DND-41 (cell line): ENCODE data around the gene TOR1A.
A peak's percentile ranks its signal among the peaks of the same experiment; 100 is the strongest.
"Not testable (repeated sequence)": the region's sequence is repeated elsewhere in the genome, so short reads cannot be mapped to it uniquely, and the experiment has no call there.

ENCODE experiments used
- ATAC-seq: fragments of 200-7000 bp; cut with Tn5 transposase; 3 replicates; pipeline ENCODE4 v1.9.1; 2021; ENCODE audit warnings: low read depth; ENCODE audit not compliant: insufficient read depth
- DNase-seq: peaks from one replicate; pipeline ENCODE4 v3.0.0-alpha.2; 2020
- H2AFZ ChIP-seq: 2 replicates; pipeline ENCODE4 v1.6.0; 2012; ENCODE audit warnings: low read depth, low read length
- H3K27ac ChIP-seq: 2 replicates; pipeline ENCODE4 v1.5.1; 2012; ENCODE audit warnings: low read length, inconsistent platforms
- H3K27me3 ChIP-seq: fragments of 200-600 bp; sonication (generic); 2 replicates; pipeline ENCODE4 v1.6.0; 2012; ENCODE audit warnings: low read length, mild to moderate bottlenecking, inconsistent platforms; ENCODE audit not compliant: insufficient read depth, poor library complexity
- H3K36me3 ChIP-seq: 2 replicates; pipeline ENCODE4 v1.5.1; 2012; ENCODE audit warnings: low read length, inconsistent platforms; ENCODE audit not compliant: insufficient read depth
- H3K4me1 ChIP-seq: 2 replicates; pipeline ENCODE4 v1.5.1; 2012; ENCODE audit warnings: mild to moderate bottlenecking, low read length; ENCODE audit not compliant: insufficient read depth
- H3K4me2 ChIP-seq: 2 replicates; pipeline ENCODE4 v1.6.0; 2012; ENCODE audit warnings: mild to moderate bottlenecking, moderate library complexity, low read length, inconsistent platforms; ENCODE audit not compliant: insufficient read depth
- H3K4me3 ChIP-seq, 2 experiments: fragments of 200-600 bp in 1 of 2; shearing (Covaris generic) in 1 of 2; 2 replicates each; pipeline ENCODE4 v1.5.1; 2012 to 2016; ENCODE audit warnings: inconsistent platforms in 2 of 2, low read length in 2 of 2, mild to moderate bottlenecking in 2 of 2, low read depth in 1 of 2, moderate library complexity in 1 of 2
- H3K79me2 ChIP-seq: 2 replicates; pipeline ENCODE4 v1.6.0; 2012; ENCODE audit warnings: low read length, inconsistent platforms; ENCODE audit not compliant: insufficient read depth
- H3K9ac ChIP-seq: 2 replicates; pipeline ENCODE4 v1.6.0; 2012; ENCODE audit warnings: low read depth, mild to moderate bottlenecking, inconsistent platforms, low read length, moderate library complexity
- H3K9me3 ChIP-seq: 2 replicates; pipeline ENCODE4 v1.5.1; 2012; ENCODE audit warnings: low read length, moderate library complexity, mild to moderate bottlenecking, inconsistent platforms; ENCODE audit not compliant: insufficient read depth, severe bottlenecking
- H4K20me1 ChIP-seq: 2 replicates; pipeline ENCODE4 v1.6.0; 2012; ENCODE audit warnings: low read length; ENCODE audit not compliant: insufficient read depth
- EZH2 ChIP-seq: IDR thresholded peaks from 3 replicates; pipeline ENCODE4 v1.6.1; 2012; ENCODE audit warnings: borderline replicate concordance, low read depth, mild to moderate bottlenecking, moderate library complexity, low read length, inconsistent platforms; ENCODE audit not compliant: severe bottlenecking
- TF ChIP-seq, protein P1 (sequence below): IDR thresholded peaks from 2 replicates; pipeline ENCODE4 v1.5.1; 2012; ENCODE audit warnings: borderline replicate concordance, low read length, moderate library complexity, mild to moderate bottlenecking; ENCODE audit not compliant: poor library complexity, severe bottlenecking; ENCODE audit errors: extremely low read depth

The TOR1A gene

DNA sequence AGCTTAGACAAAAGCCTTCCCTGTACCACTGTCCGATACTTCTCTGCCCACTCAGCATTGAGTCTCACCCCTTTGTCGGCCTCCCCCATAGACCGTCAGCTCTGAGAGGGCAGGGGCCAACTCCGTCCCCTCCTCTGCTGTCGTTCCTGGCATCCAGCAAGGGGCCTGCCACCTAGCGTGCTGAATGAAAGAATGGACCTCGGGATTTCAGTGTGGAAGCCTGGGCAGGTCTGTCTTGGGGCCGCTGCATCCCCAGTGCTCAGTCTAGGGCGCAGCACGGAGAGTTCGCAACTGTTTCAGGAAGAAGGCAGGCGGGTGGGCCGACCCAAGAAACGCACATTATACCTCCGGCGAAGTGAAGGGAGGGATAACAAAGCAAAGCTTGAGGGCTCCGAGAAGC lies 22.4 kb downstream of the TOR1A start:
- no peaks in the 10 kb centered on the region for H3K9me3 ChIP-seq
- H4K20me1 ChIP-seq, result peaks cover 11% of the 10 kb centered on the region; the same call in 1 of the 2 replicates
- no peaks in the 10 kb centered on the region for H3K27me3 ChIP-seq
- no peak for TF ChIP-seq EZH2
- TF ChIP-seq, protein P1, sequence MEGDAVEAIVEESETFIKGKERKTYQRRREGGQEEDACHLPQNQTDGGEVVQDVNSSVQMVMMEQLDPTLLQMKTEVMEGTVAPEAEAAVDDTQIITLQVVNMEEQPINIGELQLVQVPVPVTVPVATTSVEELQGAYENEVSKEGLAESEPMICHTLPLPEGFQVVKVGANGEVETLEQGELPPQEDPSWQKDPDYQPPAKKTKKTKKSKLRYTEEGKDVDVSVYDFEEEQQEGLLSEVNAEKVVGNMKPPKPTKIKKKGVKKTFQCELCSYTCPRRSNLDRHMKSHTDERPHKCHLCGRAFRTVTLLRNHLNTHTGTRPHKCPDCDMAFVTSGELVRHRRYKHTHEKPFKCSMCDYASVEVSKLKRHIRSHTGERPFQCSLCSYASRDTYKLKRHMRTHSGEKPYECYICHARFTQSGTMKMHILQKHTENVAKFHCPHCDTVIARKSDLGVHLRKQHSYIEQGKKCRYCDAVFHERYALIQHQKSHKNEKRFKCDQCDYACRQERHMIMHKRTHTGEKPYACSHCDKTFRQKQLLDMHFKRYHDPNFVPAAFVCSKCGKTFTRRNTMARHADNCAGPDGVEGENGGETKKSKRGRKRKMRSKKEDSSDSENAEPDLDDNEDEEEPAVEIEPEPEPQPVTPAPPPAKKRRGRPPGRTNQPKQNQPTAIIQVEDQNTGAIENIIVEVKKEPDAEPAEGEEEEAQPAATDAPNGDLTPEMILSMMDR, result no peak
- no peak overlapping the region for H3K9ac ChIP-seq
- peaks cover 23% of the 10 kb centered on the region for H3K79me2 ChIP-seq
- ATAC-seq (no peak), DNase-seq (no peak)
- no peak overlapping the region for H3K27ac ChIP-seq
- H2AFZ ChIP-seq, result peak overlapping the region; percentile 22; the same call in 1 of the 2 replicates
- peaks cover 10% of the 10 kb centered on the region for H3K4me1 ChIP-seq
- no peak overlapping the region for H3K4me2 ChIP-seq
- no peak overlapping the region for H3K4me3 ChIP-seq
- H3K36me3 ChIP-seq, result peaks cover 14% of the 10 kb centered on the region

- H3K9ac ChIP-seq, result no peak overlapping the region
- no peak for DNase-seq
- no peaks in the 10 kb centered on the region; the same call in 1 of the 2 replicates for H3K36me3 ChIP-seq
- H2AFZ ChIP-seq, result no peak overlapping the region
- H3K4me1 ChIP-seq, result peaks cover 4% of the 10 kb centered on the region
- H3K9me3 ChIP-seq, result no peaks in the 10 kb centered on the region
- TF ChIP-seq, protein P1, result no peak
- TF ChIP-seq EZH2, result no peak
- peaks cover 6% of the 10 kb centered on the region for H3K79me2 ChIP-seq
- H3K27ac ChIP-seq, result no peak overlapping the region
- no peak overlapping the region for H3K4me3 ChIP-seq
- H3K27me3 ChIP-seq, result no peaks in the 10 kb centered on the region
- H3K4me2 ChIP-seq, result no peak overlapping the region
- H4K20me1 ChIP-seq, result peaks cover 3% of the 10 kb centered on the region; the same call in 1 of the 2 replicates
- ATAC-seq, result no peak
These were observed 25.0 kb downstream of the TOR1A start for GRCh38 chr9:129798973-129799372.

DNA sequence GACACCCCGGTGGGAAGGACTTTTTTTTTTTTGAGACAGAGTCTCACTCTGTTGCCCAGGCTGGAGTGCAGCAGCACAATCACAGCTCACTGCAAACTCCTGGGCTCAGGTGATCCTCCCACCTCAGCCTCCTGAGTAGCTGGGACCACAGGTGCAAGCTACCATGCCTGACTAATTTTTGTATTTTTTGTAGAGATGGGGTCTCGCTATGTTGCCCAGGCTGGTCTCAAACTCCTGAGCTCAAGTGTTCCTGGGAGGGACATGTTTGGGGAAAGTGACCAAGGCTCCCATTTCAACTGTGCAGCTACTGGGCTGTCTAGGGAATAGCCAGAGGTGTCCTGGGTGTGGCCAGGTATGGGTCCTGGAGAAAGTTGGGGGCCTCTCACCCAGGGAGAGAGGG lies 27.9 kb downstream of the TOR1A start:
- not testable (repeated sequence) for DNase-seq, H2AFZ ChIP-seq, H3K4me3 ChIP-seq, H3K27ac ChIP-seq, H3K4me1 ChIP-seq, H3K79me2 ChIP-seq, H3K9me3 ChIP-seq, H3K9ac ChIP-seq, H3K27me3 ChIP-seq, ATAC-seq, H3K36me3 ChIP-seq, H4K20me1 ChIP-seq, H3K4me2 ChIP-seq

- no peak overlapping the region for H3K9ac ChIP-seq
- ATAC-seq (no peak), DNase-seq (no peak)
- H2AFZ ChIP-seq, result no peak overlapping the region
- H3K79me2 ChIP-seq, result no peaks in the 10 kb centered on the region
- no peaks in the 10 kb centered on the region for H3K9me3 ChIP-seq
- TF ChIP-seq, protein P1, result no peak
- no peak for TF ChIP-seq EZH2
- no peak overlapping the region for H3K4me3 ChIP-seq
- no peaks in the 10 kb centered on the region for H3K4me1 ChIP-seq
- H3K27me3 ChIP-seq, result no peaks in the 10 kb centered on the region
- H3K36me3 ChIP-seq, result no peaks in the 10 kb centered on the region
- no peak overlapping the region for H3K4me2 ChIP-seq
- no peak overlapping the region for H3K27ac ChIP-seq
- no peaks in the 10 kb centered on the region for H4K20me1 ChIP-seq
These were observed 29.4 kb downstream of the TOR1A start for GRCh38 chr9:129794549-129794948.
